8988T (cell line): ENCODE data around the gene RNF114.
"Not testable (repeated sequence)": the region's sequence is repeated elsewhere in the genome, so short reads cannot be mapped to it uniquely, and the experiment has no call there.

Experiments used
- DNase-seq: peaks from one replicate; pipeline ENCODE4 v3.0.0; 2011

Gene RNF114

GRCh38 chr20:49928411-49929141 is 7.6 kb upstream of the RNF114 start:
- peak; percentile 72 for DNase-seq

GRCh38 chr20:49929142-49929494 is 7.1 kb upstream of the RNF114 start:
- DNase-seq = no peak

GRCh38 chr20:49935746-49936152 is 448 bp upstream of the RNF114 start:
- no peak for DNase-seq

DNA sequence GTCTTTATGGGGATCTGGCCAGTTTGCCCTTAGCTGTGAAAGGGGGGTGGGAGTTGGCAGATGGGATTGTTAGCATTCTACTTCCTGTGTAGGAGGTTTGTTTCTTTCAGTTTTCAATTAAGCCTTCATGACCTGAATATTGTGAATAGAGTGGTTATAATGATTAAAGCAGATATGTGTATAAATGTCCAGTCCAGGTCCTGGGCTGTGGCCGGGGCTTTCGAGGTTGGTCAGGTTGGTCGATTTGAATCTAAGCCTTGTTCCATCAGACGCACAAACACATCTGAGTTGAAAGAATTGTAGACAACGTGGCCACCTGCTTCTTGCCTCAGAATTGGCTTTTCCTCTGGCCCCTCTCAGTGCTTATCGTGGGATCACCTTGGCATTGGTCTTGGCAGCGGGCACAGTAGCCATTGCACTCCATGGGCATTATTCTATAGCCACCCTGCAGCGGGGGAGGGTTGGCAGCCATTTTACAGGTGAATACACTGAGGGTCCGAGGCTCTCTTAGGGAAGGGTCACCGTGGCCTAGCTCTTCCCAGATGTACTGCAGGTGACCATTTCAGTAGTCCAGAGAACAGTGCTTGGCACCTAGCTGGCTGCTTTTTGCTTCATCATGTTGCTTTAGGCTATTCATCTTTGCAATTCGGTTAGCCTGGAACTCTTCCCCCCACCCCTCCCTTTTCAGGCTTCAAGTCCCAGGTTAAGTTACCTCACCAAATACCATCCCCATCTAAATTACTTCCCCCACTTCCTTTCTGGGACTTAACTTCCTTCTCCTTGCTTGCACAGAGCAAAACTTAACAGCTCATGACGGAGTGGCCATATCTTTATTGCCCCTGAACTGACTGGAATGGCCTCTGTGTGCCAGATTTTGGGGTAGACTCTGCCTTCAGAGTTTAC is 1.1 kb downstream of the RNF114 start:
- DNase-seq = no peak

DNA sequence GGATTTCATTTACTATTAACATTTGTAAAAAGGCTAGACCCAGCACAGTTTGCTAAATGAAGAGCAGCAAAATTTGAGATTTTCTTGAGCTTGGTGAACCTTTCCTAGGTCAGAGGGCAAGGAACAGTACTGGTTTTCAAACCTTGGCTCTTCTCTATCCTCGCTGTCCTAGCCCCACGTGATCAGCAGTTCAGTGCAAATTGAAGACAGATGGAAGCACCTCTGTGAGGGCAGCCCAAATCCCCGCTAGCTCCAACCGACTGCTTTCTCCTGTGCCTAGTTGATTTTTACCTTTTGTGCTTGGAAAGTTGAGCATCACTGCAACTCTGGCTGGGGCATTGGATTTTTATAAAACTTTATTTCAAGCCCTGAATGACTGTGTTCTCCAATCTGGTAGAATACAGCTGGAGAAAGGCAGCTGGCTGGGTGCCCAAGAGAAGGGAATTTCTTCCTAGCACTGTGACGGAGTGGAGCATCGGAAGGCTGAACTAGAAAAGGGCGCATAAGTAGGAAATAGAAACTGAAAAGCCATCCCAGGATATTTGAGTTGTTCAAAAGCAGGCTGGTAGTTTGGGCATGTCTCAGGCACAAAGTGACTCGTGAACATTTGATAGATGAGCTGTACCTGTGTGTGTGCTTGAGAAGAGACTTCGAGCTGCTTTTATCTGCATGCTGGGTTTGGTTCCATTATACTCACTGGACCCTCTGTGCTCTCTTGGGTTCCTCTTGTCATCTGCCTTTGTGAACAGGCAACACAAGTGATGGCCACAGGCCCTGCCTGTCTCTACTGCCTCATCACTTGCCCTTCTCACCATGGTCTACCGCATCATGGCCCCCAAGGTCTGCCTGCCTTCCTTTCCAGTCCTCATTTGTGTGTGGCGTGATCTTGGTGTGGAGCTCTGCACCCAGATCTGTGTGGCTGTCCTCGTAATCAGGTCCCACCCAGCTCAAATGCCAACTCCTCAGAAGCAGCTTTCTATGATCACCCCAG is 2.3 kb downstream of the RNF114 start:
- DNase-seq = no peak

- DNase-seq = no peak
These were observed 5.3 kb downstream of the RNF114 start for GRCh38 chr20:49941456-49941855.

GRCh38 chr20:49942303-49942702 is 6.1 kb downstream of the RNF114 start:
- DNase-seq = no peak

- no peak for DNase-seq
These were observed 6.7 kb downstream of the RNF114 start for GRCh38 chr20:49942942-49943341.

GRCh38 chr20:49945306-49945700 is 9.1 kb downstream of the RNF114 start:
- no peak for DNase-seq

DNA sequence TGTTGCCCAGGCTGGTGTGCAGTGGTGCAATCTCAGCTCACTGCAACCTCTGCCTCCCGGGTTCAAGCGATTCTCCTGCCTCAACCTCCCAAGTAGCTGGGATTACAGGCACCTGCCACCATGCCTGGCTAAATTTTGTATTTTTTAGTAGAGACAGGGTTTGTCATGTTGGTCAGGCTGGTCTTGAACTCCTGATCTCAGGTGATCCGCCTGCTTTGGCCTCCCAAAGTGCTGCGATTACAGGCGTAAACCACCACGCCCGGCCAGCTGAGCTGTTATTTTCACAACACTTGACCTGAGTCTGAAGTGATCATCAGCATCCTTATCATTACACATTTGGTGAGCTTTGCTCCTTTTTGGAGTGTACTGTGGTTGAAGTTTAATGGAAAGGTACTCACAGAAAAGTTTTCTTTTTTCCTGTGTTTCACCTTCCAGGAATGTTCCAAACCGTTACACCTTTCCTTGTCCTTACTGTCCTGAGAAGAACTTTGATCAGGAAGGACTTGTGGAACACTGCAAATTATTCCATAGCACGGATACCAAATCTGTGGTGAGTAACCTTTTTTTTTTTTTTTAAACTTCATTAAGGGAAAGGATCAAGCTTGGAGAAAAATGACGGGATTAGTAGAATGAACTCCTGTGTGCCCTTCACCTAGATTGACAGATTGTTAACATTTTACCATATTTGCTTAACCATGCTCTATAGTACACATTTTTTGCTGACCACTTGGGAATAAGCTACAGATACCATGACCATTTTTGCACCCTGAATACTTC is 9.7 kb downstream of the RNF114 start:
- no peak for DNase-seq

GRCh38 chr20:49948178-49948577 is 12.0 kb downstream of the RNF114 start:
- DNase-seq = no peak

DNA sequence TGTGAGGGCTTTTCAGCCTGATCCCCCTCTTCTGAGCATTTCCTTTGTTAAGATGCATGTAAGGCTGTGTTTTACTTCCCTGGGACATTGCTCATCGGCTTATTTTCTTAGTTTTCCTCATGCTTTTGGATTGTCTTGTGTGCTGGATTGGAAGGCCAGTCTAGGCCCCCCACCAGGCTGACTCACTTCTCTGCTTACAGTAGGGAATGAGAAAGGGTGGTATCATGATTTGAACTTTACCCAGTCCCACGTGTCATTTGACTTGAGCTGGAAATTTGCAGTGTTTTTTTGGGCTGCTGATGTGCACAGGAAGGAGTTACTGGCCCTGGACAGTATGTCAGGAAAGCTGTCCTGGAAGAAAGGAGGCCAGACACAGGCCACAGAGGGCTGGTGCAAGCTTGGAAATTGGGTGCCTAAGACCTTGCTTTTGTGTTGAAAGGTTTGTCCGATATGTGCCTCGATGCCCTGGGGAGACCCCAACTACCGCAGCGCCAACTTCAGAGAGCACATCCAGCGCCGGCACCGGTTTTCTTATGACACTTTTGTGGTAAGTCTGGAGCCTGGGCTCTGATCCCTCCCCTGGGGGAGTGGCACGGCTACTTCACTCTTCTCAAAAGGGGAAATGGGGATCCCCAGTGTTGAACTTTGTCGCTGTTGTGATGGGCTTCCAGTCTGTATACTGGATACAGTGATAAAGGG is 12.8 kb downstream of the RNF114 start:
- DNase-seq = no peak

DNA sequence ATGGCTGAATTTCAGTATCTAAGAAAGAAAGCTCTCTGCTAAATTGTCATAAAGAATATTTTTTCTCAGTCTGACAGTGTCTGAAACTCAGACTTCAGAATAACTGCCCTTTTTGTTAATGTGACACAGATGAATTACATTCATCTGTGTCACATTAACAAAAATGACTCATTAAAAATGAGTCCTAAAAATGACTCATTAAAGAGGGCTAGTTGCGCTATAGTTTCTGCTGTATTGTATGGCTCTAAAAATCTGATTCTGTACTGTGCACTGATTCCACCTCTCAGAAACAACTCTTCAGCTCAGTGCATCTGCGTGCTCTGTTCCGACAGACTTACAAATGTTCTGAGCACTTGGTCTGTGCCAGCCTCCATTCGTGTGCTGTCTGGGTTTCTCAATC is 15.0 kb downstream of the RNF114 start:
- DNase-seq = no peak

DNA sequence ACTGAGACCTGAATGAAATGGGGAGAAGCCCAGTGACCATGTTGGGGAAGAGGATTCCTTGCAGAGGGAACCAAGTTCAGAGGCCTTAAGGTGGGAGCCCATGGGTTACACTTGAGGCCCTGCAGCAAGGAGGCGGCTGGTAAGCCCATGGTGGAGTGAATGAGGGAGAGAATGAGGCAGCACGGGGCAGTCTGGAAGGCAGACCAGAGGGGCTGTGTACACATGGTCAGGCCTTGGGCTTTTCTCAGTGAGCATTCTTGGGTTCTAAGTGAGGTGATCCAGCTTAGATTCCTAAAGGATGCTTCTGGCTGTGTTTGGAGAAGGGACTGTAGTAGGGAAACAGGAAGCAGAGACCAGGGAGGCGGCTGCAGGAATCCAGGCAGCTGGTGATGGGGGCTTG is 19.0 kb downstream of the RNF114 start:
- no peak for DNase-seq

DNA sequence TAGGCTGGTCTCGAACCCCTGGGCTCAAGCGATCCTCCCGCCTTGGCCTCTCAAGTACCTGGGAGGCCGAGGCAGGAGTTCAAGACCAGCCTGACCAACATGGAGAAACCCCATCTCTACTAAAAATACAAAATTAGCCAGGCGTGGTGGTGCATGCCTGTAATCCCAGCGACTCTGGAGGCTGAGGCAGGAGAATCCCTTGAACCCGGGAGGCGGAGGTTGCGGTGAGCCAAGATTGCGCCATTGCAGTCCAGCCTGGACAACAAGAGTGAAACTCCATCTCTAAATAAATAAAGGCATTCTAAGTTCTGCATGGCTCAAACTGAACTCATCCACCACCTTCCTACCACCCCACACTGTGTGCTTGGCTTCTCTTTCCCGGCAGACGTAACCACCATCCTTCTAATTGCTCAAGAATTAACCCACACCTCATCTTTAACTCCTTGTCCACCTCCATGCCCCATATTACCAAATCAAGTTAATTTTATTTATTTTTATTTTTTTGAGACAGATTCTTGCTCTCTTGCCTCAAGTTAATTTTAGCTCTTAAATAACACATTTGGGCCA is 19.7 kb downstream of the RNF114 start:
- DNase-seq = not testable (repeated sequence)

GRCh38 chr20:49956689-49957088 is 20.5 kb downstream of the RNF114 start:
- DNase-seq = no peak

- DNase-seq = not testable (repeated sequence)
These were observed 21.1 kb downstream of the RNF114 start for GRCh38 chr20:49957089-49957938.

- DNase-seq = no peak
These were observed 25.2 kb downstream of the RNF114 start for GRCh38 chr20:49961413-49961812.

- DNase-seq = peak; percentile 79
These were observed 29.0 kb downstream of the RNF114 start for GRCh38 chr20:49964964-49965780.
